Smooth muscle cell (in vitro differentiated cells): ENCODE data around the gene BCL2L13. TPM values are rescaled to one million over a fixed set of nuclear protein-coding genes. Genes with fewer than 3 reads are reported as not detected.

Source experiments
- DNase-seq: peaks from one replicate; lab custom pipeline; 2025; ENCODE audit not compliant: unreplicated experiment; lab: John Stamatoyannopoulos, UW
- H2AFZ ChIP-seq: fragments of 200-600 bp; sonication (generic); 2 replicates; pipeline ENCODE4 v1.6.0; 2016; ENCODE audit warnings: antibody characterized with exemption, low read depth, mild to moderate bottlenecking
- H3F3A ChIP-seq: fragments of 200-600 bp; sonication (generic); 2 replicates; pipeline ENCODE4 v1.6.0; 2017; ENCODE audit warnings: antibody characterized with exemption, low read depth
- H3K27ac ChIP-seq: fragments of 200-600 bp; sonication (generic); 2 replicates; pipeline ENCODE4 v1.5.1; 2016; ENCODE audit warnings: low read depth, mild to moderate bottlenecking
- H3K27me3 ChIP-seq: fragments of 200-600 bp; sonication (generic); 2 replicates; pipeline ENCODE4 v1.6.1; 2016; ENCODE audit warnings: low read depth, mild to moderate bottlenecking
- H3K36me3 ChIP-seq: fragments of 200-600 bp; sonication (generic); 2 replicates; pipeline ENCODE4 v1.5.1; 2016; ENCODE audit warnings: low read depth
- H3K4me1 ChIP-seq: fragments of 200-600 bp; sonication (generic); 2 replicates; pipeline ENCODE4 v1.5.1; 2016; ENCODE audit warnings: low read depth
- H3K4me2 ChIP-seq: fragments of 200-600 bp; sonication (generic); 2 replicates; pipeline ENCODE4 v1.6.0; 2016; ENCODE audit warnings: mild to moderate bottlenecking
- H3K4me3 ChIP-seq: fragments of 200-600 bp; sonication (generic); 2 replicates; pipeline ENCODE4 v1.5.1; 2016; ENCODE audit warnings: mild to moderate bottlenecking
- H3K79me2 ChIP-seq: fragments of 200-600 bp; sonication (generic); 2 replicates; pipeline ENCODE4 v1.6.0; 2016; ENCODE audit warnings: low read depth, mild to moderate bottlenecking
- H3K9ac ChIP-seq: fragments of 200-600 bp; sonication (generic); 2 replicates; pipeline ENCODE4 v1.6.0; 2016; ENCODE audit warnings: low read depth
- H3K9me3 ChIP-seq: fragments of 200-600 bp; sonication (generic); replicated peaks from 2 replicates; pipeline ENCODE4 v1.5.1; 2016; ENCODE audit warnings: low read depth
- H4K20me1 ChIP-seq: fragments of 200-600 bp; sonication (generic); 2 replicates; pipeline ENCODE4 v1.6.0; 2016; ENCODE audit warnings: low read depth
- WGBS: methylation state at CpG from one replicate; pipeline ENCODE4 v1.1.7; 2016; ENCODE audit warnings: low lambda C conversion rate; 5-methylcytosine and 5-hydroxymethylcytosine counted together
- polyA plus RNA-seq: library from polyadenylated mRNA; unstranded; fragments of >200 nt; fragmentation: Nextera tagmentation; extraction: Ambion mirVana; gene quantifications from 2 replicates; pipeline ENCODE4 v1.2.1, GENCODE V29; 2016
- total RNA-seq: library from RNA; depleted of rRNA; stranded (reverse); fragments of >200 nt; gene quantifications from 2 replicates; pipeline ENCODE4 v1.2.3, GENCODE V29; 2014
- TF ChIP-seq, protein P1 (sequence below): fragments of 200-600 bp; sonication (generic); IDR thresholded peaks from 2 replicates; pipeline ENCODE4 v1.5.1; 2017; ENCODE audit warnings: borderline replicate concordance, mild to moderate bottlenecking, antibody characterized with exemption; ENCODE audit not compliant: insufficient read depth, poor library complexity, severe bottlenecking

The BCL2L13 gene
- total and polyA plus RNA-seq, 2 experiments from 2014 or later: 16.7 to 27.0 TPM

- DNase-seq: no peak
- WGBS: 82% methylated on average over 27 of the region's 27 CpGs
- H3K4me1 ChIP-seq: peaks cover 11% of the 10 kb centered on the region
- H3K36me3 ChIP-seq: no peaks in the 10 kb centered on the region
- TF ChIP-seq, protein P1, sequence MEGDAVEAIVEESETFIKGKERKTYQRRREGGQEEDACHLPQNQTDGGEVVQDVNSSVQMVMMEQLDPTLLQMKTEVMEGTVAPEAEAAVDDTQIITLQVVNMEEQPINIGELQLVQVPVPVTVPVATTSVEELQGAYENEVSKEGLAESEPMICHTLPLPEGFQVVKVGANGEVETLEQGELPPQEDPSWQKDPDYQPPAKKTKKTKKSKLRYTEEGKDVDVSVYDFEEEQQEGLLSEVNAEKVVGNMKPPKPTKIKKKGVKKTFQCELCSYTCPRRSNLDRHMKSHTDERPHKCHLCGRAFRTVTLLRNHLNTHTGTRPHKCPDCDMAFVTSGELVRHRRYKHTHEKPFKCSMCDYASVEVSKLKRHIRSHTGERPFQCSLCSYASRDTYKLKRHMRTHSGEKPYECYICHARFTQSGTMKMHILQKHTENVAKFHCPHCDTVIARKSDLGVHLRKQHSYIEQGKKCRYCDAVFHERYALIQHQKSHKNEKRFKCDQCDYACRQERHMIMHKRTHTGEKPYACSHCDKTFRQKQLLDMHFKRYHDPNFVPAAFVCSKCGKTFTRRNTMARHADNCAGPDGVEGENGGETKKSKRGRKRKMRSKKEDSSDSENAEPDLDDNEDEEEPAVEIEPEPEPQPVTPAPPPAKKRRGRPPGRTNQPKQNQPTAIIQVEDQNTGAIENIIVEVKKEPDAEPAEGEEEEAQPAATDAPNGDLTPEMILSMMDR: no peak
- H3K4me3 ChIP-seq: peak overlapping the region; percentile 71
- peak overlapping the region; percentile 90 for H3K4me2 ChIP-seq
- H4K20me1 ChIP-seq: peaks cover 17% of the 10 kb centered on the region
- H3K27ac ChIP-seq: no peak overlapping the region
- H3K79me2 ChIP-seq: no peaks in the 10 kb centered on the region
- H3K9me3 ChIP-seq: no peaks in the 10 kb centered on the region
- H3K9ac ChIP-seq: no peak overlapping the region
- no peaks in the 10 kb centered on the region for H3F3A ChIP-seq
- H2AFZ ChIP-seq: no peak overlapping the region
- H3K27me3 ChIP-seq: no peaks in the 10 kb centered on the region
Measured at GRCh38 chr22:17774926-17775685, 136.5 kb downstream of the BCL2L13 start.

GRCh38 chr22:17775781-17776465, 137.4 kb downstream of the BCL2L13 start:
- H3K4me1 ChIP-seq: peaks cover 11% of the 10 kb centered on the region
- H3K27me3 ChIP-seq: no peaks in the 10 kb centered on the region
- H3K9me3 ChIP-seq: no peaks in the 10 kb centered on the region
- TF ChIP-seq, protein P1: no peak
- no peak for DNase-seq
- H3K9ac ChIP-seq: no peak overlapping the region
- no peaks in the 10 kb centered on the region for H3F3A ChIP-seq
- 95% methylated on average over 10 of the region's 10 CpGs for WGBS
- no peak overlapping the region for H2AFZ ChIP-seq
- H3K4me2 ChIP-seq: no peak overlapping the region
- no peak overlapping the region for H3K4me3 ChIP-seq
- H3K79me2 ChIP-seq: no peaks in the 10 kb centered on the region
- H4K20me1 ChIP-seq: peaks cover 13% of the 10 kb centered on the region
- H3K36me3 ChIP-seq: no peaks in the 10 kb centered on the region
- no peak overlapping the region for H3K27ac ChIP-seq

- Histone ChIP-seq H3K9me3 (no peaks in the 10 kb centered on the region), H3K36me3 (no peaks in the 10 kb centered on the region), H2AFZ (no peak overlapping the region), H3K4me3 (no peak overlapping the region), H3K79me2 (no peaks in the 10 kb centered on the region), H3F3A (no peaks in the 10 kb centered on the region), H3K27ac (no peak overlapping the region), H3K4me2 (no peak overlapping the region), H4K20me1 (peaks cover 8% of the 10 kb centered on the region), H3K9ac (no peak overlapping the region), H3K27me3 (no peaks in the 10 kb centered on the region), H3K4me1 (peaks cover 14% of the 10 kb centered on the region)
- no peak for DNase-seq
- TF ChIP-seq, protein P1: no peak
- WGBS: 92% methylated on average over 27 of the region's 27 CpGs
Measured at GRCh38 chr22:17777005-17777716, 138.6 kb downstream of the BCL2L13 start.
